Measurements from ENCODE around the gene TOM1L1.

GRCh38 chr17:54863176-54863575 lies 37.5 kb upstream of the TOM1L1 start:
- TF ChIP-seq POLR2AphosphoS5 (IDR thresholded peaks at IDR 0.05; ENCODE audit: low read depth, low read length) (no peak), REST (IDR thresholded peaks at IDR 0.05; ENCODE audit: insufficient read depth in 1 of 2, low read depth in 2 of 2, low read length in 2 of 2) (no peak)
